ENCODE measurements around the gene SPSB3.

Gene SPSB3

GRCh38 chr16:1763521-1764511 is 18.6 kb downstream of the SPSB3 start:
- no peak for DNase-seq (ENCODE audit: low read depth)

DNA sequence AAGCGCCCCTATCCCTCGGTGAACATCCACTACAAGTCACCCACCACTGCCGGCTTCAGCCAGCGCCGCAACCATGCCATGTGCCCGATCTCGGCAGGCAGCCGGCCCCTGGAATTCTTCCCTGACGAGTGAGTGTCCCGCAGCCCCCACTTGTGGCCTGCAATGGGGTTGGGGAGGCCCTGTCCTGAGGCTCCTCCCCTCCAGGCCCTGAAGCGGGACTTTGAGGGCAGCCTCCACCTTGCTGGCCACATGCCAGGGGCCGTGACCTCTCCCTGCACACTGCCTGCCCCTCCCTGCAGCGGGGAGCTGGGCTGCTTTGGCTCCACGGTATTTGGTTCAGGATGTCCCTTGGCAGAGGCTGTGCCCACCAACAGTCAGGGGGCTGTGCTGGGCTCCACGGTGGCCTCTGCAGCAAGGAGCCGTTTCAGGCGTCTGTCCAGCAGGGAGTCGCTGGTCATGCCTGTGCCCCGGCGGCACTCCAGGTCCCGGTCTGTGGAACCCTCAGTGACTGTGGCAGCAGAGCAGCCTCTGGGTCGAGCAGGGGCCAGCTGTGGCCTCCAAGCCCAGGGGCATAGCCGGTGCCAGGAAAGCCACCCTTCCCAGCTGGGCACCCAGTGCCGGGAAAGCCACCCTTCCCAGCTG is 19.4 kb downstream of the SPSB3 start:
- no peak for DNase-seq (ENCODE audit: low read depth)

- no peak for DNase-seq (ENCODE audit: low read depth)
These were observed 20.0 kb downstream of the SPSB3 start for GRCh38 chr16:1762196-1762878.

GRCh38 chr16:1761751-1762150 is 20.6 kb downstream of the SPSB3 start:
- no peak for DNase-seq (ENCODE audit: low read depth)

- no peak for DNase-seq (ENCODE audit: low read depth)
These were observed 21.5 kb downstream of the SPSB3 start for GRCh38 chr16:1760911-1761310.

GRCh38 chr16:1759511-1759910 is 22.9 kb downstream of the SPSB3 start:
- no peak for DNase-seq (ENCODE audit: low read depth)

- DNase-seq (ENCODE audit: low read depth): no peak
These were observed 23.4 kb downstream of the SPSB3 start for GRCh38 chr16:1758923-1759322.

- no peak for DNase-seq (ENCODE audit: low read depth)
These were observed 24.5 kb downstream of the SPSB3 start for GRCh38 chr16:1757714-1758461.

DNA sequence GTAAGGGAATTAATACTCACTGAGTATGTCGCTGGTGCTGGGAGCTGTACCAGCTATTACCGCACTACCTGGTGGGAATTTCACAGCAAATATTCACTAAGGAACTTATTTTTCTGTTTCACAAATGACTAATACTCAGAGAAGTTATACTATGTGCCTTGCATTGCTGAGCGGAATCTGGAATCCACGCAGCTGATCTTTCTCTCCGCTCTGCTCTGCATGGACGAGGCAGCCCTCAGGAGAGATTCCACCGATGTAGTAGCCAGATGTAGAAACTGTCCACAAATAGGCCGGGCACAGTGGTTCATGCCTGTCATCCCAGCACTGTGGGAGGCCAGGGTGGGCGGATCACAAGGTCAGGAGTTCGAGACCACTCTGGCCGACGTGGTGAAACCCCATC is 28.2 kb downstream of the SPSB3 start:
- DNase-seq (ENCODE audit: low read depth): no peak

DNA sequence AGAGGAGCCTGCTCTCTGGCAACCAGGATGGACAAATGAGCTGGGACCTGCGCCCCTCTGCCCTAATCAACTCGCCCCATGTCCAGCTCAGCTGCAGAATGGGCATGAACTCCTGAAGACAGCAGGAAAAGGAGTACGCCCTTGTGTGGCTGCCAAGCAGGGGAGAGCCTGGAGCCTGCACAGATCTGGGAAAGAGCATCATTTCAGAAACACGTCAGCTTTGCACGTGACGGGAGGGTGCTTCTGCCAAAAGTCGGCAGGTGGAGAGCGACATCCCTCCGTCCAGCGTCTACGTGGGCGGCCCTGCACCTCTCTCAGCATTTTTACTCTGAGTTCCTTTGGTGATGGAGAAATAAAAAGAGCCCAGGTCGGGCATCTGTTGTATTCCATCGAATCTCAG is 29.5 kb downstream of the SPSB3 start:
- no peak for DNase-seq (ENCODE audit: low read depth)

DNA sequence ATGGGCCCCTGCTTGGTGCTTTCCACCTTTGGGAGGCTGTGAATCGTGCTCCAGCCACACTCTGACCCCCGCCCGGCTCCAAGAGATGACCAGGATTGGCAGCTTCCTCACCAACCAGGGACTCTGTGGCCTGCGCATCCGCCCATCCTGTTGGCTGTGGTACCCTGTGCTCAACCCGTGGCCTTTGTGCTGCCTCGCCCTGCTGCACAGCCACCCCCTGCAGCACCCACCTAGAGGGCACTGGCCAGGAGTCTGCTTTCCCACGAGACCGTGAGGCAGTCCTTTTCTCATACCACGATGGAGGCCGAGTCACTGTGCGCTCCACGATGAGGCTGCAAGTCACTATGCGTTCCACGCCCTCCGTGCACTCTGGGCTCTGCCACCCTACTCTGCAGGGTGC is 30.4 kb downstream of the SPSB3 start:
- no peak for DNase-seq (ENCODE audit: low read depth)

DNA sequence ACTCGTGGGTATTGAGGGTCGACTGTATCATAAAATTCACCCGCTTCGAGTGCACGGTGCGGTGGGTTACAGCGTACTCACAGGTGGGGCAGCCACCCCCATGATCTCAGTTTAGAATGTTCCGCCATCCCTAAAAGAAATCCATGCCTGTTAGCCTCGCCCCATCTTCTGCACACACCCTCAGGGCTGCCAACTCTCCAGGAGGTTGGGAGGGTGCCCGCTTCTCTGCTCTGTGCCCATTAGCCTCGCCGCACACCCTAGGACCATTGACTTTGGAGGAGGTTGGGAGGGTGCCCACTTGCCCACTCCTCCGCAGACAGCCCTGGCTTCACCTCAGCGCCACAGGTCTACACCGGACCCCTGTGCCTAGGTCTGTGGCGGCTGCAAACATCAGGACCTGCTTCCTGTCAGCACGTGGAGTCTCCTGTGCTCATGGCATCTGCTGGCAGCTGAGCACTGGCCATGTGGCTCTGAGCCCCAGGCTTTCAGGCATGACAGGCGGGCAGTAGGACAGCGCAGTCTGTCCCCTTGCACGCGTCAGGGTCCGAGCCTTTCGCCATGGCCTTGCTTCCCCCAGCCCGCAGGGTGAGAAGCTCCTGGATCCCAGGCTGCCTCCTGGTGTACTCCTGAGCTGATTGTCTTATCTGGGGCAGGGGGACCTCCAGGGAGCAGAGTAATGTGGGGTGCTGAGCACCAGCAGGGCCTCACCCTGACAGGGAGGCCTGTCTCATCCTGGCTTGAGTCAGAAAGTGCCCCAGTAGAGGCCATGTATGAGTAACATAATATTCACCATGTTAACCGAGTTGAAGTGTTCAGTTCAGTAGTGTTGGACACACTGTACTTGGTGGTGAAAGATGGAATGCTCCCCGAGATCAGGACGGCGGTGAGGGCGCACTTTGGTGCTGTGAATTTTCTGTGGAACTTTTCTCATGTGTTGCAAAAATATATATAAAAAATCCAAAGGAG is 32.9 kb downstream of the SPSB3 start:
- DNase-seq (ENCODE audit: low read depth): no peak

GRCh38 chr16:1747934-1748333 is 34.4 kb downstream of the SPSB3 start:
- no peak for DNase-seq (ENCODE audit: low read depth)

DNA sequence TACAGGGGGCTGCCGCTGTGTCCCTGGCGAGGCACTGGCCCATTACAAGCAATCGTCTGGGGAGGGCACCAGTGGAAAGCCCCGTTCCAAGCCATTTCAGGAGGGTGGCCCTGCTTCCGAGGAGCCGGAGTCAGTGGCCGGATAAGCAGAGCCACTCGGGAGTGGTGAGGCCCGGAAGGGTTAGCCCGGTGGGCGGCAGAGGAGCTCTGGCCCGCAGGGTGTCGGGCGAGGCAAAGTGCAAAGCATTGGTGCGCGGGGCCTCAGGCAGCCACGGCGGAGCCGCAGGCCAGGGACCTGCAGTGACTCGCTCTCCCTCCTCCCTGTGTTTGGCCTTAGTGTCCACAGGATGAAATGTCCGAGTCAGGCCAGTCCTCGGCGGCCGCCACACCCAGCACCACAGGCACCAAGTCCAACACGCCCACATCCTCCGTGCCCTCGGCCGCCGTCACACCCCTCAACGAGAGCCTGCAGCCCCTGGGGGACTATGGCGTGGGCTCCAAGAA is 35.6 kb downstream of the SPSB3 start:
- no peak for DNase-seq (ENCODE audit: low read depth)

DNA sequence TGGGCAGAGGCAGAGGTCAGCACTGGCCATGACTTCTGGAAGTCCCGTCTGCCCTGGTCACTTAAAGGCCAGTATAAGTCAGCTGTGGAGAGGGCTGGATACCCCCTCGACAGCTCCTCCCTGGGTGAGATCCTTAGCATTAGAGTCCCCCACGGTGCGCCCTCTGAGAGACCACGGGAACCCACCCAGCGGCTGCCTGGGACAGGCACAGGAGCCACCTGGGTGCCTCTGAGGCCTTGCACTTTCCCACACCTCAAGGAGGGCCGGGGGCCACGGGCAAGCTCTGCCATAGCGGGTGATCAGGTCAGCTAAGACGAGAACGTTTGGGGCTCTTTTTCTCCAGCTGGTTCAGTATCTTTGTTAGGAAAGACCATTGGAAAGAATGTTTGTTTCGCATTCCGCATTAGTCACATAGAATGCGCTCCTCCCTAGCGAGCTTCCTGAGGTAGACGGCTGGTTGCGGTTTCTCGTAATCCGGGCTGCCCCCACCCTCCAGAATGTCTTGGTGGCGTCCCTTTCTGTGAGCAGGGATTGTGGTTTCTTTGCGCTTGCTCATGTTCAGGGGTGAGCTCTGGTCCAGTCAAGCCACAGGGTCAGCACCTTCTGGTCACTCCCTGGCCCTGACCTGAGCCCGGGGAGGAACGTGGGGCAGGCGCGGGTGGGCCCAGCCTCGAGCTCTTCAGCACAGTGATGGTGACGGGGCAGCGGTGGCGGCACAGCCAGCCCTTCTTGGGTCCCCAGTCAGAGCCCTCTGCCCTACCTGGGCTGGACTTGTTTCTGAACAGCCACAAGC is 36.3 kb downstream of the SPSB3 start:
- no peak for DNase-seq (ENCODE audit: low read depth)

GRCh38 chr16:1745181-1745899 is 37.0 kb downstream of the SPSB3 start:
- no peak for DNase-seq (ENCODE audit: low read depth)

DNA sequence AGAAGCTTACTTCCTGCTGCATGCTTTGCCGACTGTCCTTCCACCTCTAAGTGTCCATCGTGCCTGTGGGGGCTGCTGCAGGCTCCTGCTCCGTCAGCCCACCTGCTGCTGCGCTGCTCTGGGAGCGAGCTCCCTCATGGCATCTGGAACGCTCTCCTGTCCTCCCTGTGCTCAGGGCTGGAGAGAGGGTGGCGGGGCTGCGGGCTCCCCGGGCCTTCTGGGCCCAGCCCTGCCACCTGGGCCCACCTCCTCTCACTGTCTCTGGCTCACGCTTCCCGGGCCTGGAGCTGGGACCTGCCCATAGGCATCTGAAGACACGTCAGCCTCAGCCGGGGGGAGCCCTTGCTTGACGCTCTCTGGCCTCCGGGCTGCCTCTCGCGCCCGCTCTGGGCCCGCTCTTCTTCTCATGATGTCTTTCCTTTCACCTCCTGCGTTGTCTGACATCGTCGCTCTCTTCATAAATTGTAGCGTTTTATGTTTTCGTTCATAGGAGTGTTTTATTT is 38.0 kb downstream of the SPSB3 start:
- no peak for DNase-seq (ENCODE audit: low read depth)

DNA sequence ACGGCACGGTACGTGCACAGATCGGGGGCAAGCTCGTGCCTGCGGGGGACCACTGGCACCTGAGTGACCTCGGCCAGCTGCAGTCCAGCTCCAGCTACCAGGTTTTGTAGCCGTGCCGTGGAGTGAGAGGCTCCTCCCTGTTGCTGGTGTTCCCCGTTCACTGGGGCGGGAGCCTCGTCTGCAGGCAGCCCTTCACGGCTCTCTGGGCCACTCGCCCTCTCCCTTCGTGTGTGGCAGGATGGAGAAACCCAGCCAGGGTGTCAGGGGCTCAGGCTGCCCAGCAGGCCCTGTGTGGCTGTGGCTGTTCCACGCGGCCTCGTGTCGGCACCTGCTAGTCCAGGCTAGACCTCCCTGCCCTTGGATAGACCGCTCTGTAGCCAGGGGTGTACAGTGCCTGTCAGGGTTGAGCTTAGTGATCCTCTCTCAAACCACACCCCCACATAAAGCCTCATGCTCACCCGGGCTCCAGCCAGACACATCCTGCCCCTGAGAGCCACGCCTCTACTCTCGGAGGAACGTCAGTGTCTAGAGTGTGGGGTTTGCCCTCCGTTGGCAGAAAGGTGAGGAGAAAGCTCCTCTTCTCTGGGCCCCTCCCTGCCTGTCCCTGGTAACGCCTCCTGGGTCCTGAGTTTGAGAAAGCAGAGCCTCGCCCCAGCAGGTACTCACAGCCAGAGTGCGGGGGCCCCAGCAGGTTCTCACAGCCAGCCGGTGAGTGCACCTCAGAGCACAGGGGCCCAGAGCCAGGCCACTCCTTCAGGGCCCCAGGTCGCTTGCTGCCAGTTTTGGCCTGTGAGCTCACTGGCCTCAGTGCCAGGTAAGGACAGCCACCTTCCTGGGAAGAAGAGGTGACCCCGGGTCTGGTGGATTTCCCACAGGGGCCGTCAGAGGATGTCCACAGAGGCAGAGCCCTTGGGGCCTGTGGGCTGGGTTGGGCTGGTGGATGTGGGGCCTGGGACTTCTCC is 38.7 kb downstream of the SPSB3 start:
- DNase-seq (ENCODE audit: low read depth): no peak
